Activated CD8-positive, alpha-beta T cell treated with anti-CD3 and anti-CD28 coated beads for 36 hours (primary cell): Measurements from ENCODE around the gene CDKL4. TPM values are rescaled to one million over a fixed set of nuclear protein-coding genes. Genes with fewer than 3 reads are reported as not detected.
"Not testable (repeated sequence)": the region's sequence is repeated elsewhere in the genome, so short reads cannot be mapped to it uniquely, and the experiment has no call there.

Experiments used
- ATAC-seq: fragments of 200-7000 bp; cut with Tn5 transposase; one replicate; pipeline ENCODE4 v1.10.0; 2021; ENCODE audit warnings: mild to moderate bottlenecking, moderate library complexity
- CTCF ChIA-PET: fragments of 350-600 bp; sonication (Branson Sonifier 250); formaldehyde crosslinking; loops from one replicate; lab custom pipeline; 2021; ENCODE audit warnings: antibody characterized with exemption; lab: Charles Lee
- POLR2A ChIA-PET: fragments of 350-600 bp; sonication (Branson Sonifier 250); formaldehyde crosslinking; loops from one replicate; lab custom pipeline; 2021; ENCODE audit warnings: antibody characterized with exemption; lab: Charles Lee
- DNase-seq: peaks from one replicate; pipeline ENCODE4 v3.0.0-alpha.2; 2020
- H3K27ac Mint-ChIP-seq: one replicate; pipeline ENCODE4 v1.8.0; 2021; ENCODE audit warnings: mild to moderate bottlenecking, mixed read lengths
- H3K27me3 Mint-ChIP-seq: one replicate; pipeline ENCODE4 v1.8.0; 2021; ENCODE audit warnings: mixed read lengths
- H3K36me3 Mint-ChIP-seq: one replicate; pipeline ENCODE4 v1.8.0; 2021; ENCODE audit warnings: low read depth, mixed read lengths
- H3K4me1 Mint-ChIP-seq: one replicate; pipeline ENCODE4 v1.8.0; 2021; ENCODE audit warnings: low read depth, mixed read lengths
- H3K4me3 Mint-ChIP-seq: one replicate; pipeline ENCODE4 v1.8.0; 2021; ENCODE audit warnings: mild to moderate bottlenecking, moderate library complexity, mixed read lengths
- H3K9me3 Mint-ChIP-seq: one replicate; pipeline ENCODE4 v1.8.0; 2021; ENCODE audit warnings: mixed read lengths
- CTCF ChIP-seq: fragments of 200-600 bp; IDR thresholded peaks from one replicate; pipeline ENCODE4 v1.8.0; 2022; ENCODE audit warnings: antibody characterized with exemption, mild to moderate bottlenecking
- intact Hi-C: fragments of 100-400 bp; cut with micrococcal nuclease; formaldehyde crosslinking; loops from one replicate; pipeline ENCODE4 v1.10.0; 2022
- total RNA-seq, 2 experiments: library from RNA; stranded (reverse); gene quantifications; one replicate each; pipeline ENCODE4 v1.2.3, GENCODE V29; 2021

Gene CDKL4
- total RNA-seq, 2 experiments from 2014 or later, result 0.29 TPM; not detected in 1

GRCh38 chr2:39175026-39175812, 68.6 kb downstream of the CDKL4 start:
- no peak for DNase-seq
- Mint-ChIP-seq H3K27ac (no peak overlapping the region), H3K4me3 (no peak overlapping the region), H3K27me3 (no peaks in the 10 kb centered on the region), H3K9me3 (no peaks in the 10 kb centered on the region), H3K4me1 (peaks cover 3% of the 10 kb centered on the region), H3K36me3 (no peaks in the 10 kb centered on the region)
- intact Hi-C loops, result no loop called here
- no peak for TF ChIP-seq CTCF
- ChIA-PET CTCF (no interaction called here), POLR2A (no interaction called here)
- no peak for ATAC-seq

GRCh38 chr2:39174022-39174421, 69.7 kb downstream of the CDKL4 start:
- peaks cover 3% of the 10 kb centered on the region for H3K4me1 Mint-ChIP-seq
- no peaks in the 10 kb centered on the region for H3K36me3 Mint-ChIP-seq
- ChIA-PET POLR2A (interaction anchor here (0.6 kb wide), 1 partner anchor 160 kb away, joined by 3 read pairs; no protein-coding TSS in a partner anchor), CTCF (no interaction called here)
- H3K27me3 Mint-ChIP-seq, result no peaks in the 10 kb centered on the region
- H3K27ac Mint-ChIP-seq, result no peak overlapping the region
- no peak overlapping the region for H3K4me3 Mint-ChIP-seq
- TF ChIP-seq CTCF, result no peak
- DNase-seq (no peak), ATAC-seq (no peak)
- no peaks in the 10 kb centered on the region for H3K9me3 Mint-ChIP-seq
- intact Hi-C loops, result no loop called here

- H3K9me3 Mint-ChIP-seq, CTCF ChIA-PET, H3K27me3 Mint-ChIP-seq, DNase-seq, H3K27ac Mint-ChIP-seq, H3K36me3 Mint-ChIP-seq, H3K4me1 Mint-ChIP-seq, H3K4me3 Mint-ChIP-seq, intact Hi-C loops, ATAC-seq: not testable (repeated sequence)
- POLR2A ChIA-PET, result interaction anchor here (0.9 kb wide), 1 partner anchor 17 kb away, joined by 3 read pairs; no protein-coding TSS in a partner anchor
Measured at GRCh38 chr2:39172047-39172706, 71.6 kb downstream of the CDKL4 start.

- Mint-ChIP-seq H3K36me3 (no peaks in the 10 kb centered on the region), H3K4me1 (peaks cover 12% of the 10 kb centered on the region), H3K4me3 (no peak overlapping the region), H3K9me3 (no peaks in the 10 kb centered on the region), H3K27ac (no peak overlapping the region), H3K27me3 (no peaks in the 10 kb centered on the region)
- no peak for TF ChIP-seq CTCF
- no peak for ATAC-seq
- DNase-seq, result no peak
- ChIA-PET POLR2A (interaction anchor here (0.7 kb wide), 1 partner anchor 13 kb away, joined by 3 read pairs; no protein-coding TSS in a partner anchor), CTCF (interaction anchor here (0.8 kb wide), 2 partner anchors 9 to 57 kb away, joined by 3 read pairs; no protein-coding TSS in a partner anchor)
- intact Hi-C loops, result no loop called here
Measured at GRCh38 chr2:39171621-39172020, 72.1 kb downstream of the CDKL4 start.

- no peaks in the 10 kb centered on the region for H3K36me3 Mint-ChIP-seq
Measured at GRCh38 chr2:39164089-39164488, 79.7 kb downstream of the CDKL4 start.

More at GRCh38 chr2:39164089-39164488, 79.7 kb downstream of the CDKL4 start:
- H3K27me3 Mint-ChIP-seq, result no peaks in the 10 kb centered on the region
- H3K9me3 Mint-ChIP-seq, result no peaks in the 10 kb centered on the region
- ChIA-PET POLR2A (interaction anchor here (0.6 kb wide), 1 partner anchor 32 kb away, joined by 3 read pairs; no protein-coding TSS in a partner anchor), CTCF (interaction anchor here (0.9 to 1.4 kb wide), 2 partner anchors 39 to 45 kb away, joined by 3 to 4 read pairs; no protein-coding TSS in a partner anchor)
- no peak overlapping the region for H3K4me3 Mint-ChIP-seq
- no peak for TF ChIP-seq CTCF
- ATAC-seq, result no peak
- no peak overlapping the region for H3K27ac Mint-ChIP-seq
- intact Hi-C loops, result no loop called here
- peaks cover 9% of the 10 kb centered on the region for H3K4me1 Mint-ChIP-seq
- no peak for DNase-seq
